Panc1 (cell line): ENCODE results near the gene CCDC9. TPM values are rescaled to one million over a fixed set of nuclear protein-coding genes. Genes with fewer than 3 reads are reported as not detected.

ENCODE experiments used
- ATAC-seq: fragments of 200-7000 bp; cut with Tn5 transposase; 2 replicates; pipeline ENCODE4 v1.9.1; 2020; ENCODE audit warnings: mild to moderate bottlenecking, moderate library complexity
- BruUV-seq: library from RNA; stranded (reverse); fragments of 400-500 nt; replicated peaks from 2 replicates; lab custom pipeline; 2021; lab: Mats Ljungman, UMichigan
- CTCF ChIA-PET: fragments of 300-600 bp; sonication (Branson Sonifier 250); formaldehyde crosslinking; loops from one replicate; lab custom pipeline; 2022; ENCODE audit warnings: antibody characterized with exemption; lab: Charles Lee
- POLR2A ChIA-PET: fragments of 300-600 bp; sonication (Branson Sonifier 250); formaldehyde crosslinking; loops from one replicate; lab custom pipeline; 2022; ENCODE audit warnings: antibody characterized with exemption; lab: Charles Lee
- DNase-seq: peaks from one replicate; pipeline ENCODE4 v3.0.0-alpha.2; 2010; ENCODE audit warnings: low read depth, low spot score
- H3K27ac ChIP-seq: 2 replicates; pipeline ENCODE4 v1.5.1; 2011; ENCODE audit warnings: mild to moderate bottlenecking, low read length, inconsistent platforms
- H3K27me3 ChIP-seq: fragments of 200-500 bp; sonication (Bioruptor generic); 2 replicates; pipeline ENCODE4 v1.6.0; 2014; ENCODE audit warnings: low read length, inconsistent platforms; ENCODE audit not compliant: control insufficient read depth, insufficient read depth
- H3K36me3 ChIP-seq: fragments of 200-500 bp; sonication (Bioruptor generic); 2 replicates; pipeline ENCODE4 v1.5.1; 2014; ENCODE audit warnings: inconsistent platforms, mild to moderate bottlenecking, low read length, moderate library complexity; ENCODE audit not compliant: control insufficient read depth, insufficient read depth
- H3K4me1 ChIP-seq: 2 replicates; pipeline ENCODE4 v1.5.1; 2011; ENCODE audit warnings: inconsistent platforms, mild to moderate bottlenecking, low read length, moderate library complexity; ENCODE audit not compliant: control insufficient read depth, insufficient read depth
- H3K4me3 ChIP-seq, 2 experiments: 2 replicates each; pipeline ENCODE4 v1.5.1; 2011 to 2012; ENCODE audit warnings: low read depth in 2 of 2, low read length in 2 of 2, mild to moderate bottlenecking in 2 of 2, inconsistent platforms in 1 of 2, moderate library complexity in 1 of 2
- H3K9me3 ChIP-seq: fragments of 200-500 bp; sonication (Bioruptor generic); 2 replicates; pipeline ENCODE4 v1.5.1; 2014; ENCODE audit warnings: low read depth, mild to moderate bottlenecking, inconsistent platforms, low read length, moderate library complexity; ENCODE audit not compliant: control insufficient read depth, insufficient read depth
- CTCF ChIP-seq: fragments of 450-650 bp; IDR thresholded peaks from 2 replicates; pipeline ENCODE4 v1.5.1; 2017; ENCODE audit warnings: mild to moderate bottlenecking
- POLR2AphosphoS5 ChIP-seq: IDR thresholded peaks from 2 replicates; pipeline ENCODE4 v1.6.1; 2012; ENCODE audit warnings: mild to moderate bottlenecking, low read depth, low read length, moderate library complexity
- REST ChIP-seq, 2 experiments: IDR thresholded peaks; 2 replicates each; pipeline ENCODE4 v1.6.1; 2011 to 2012; ENCODE audit warnings: low read depth in 2 of 2, control low read depth in 1 of 2, low read length in 1 of 2, mild to moderate bottlenecking in 1 of 2, moderate library complexity in 1 of 2; ENCODE audit not compliant: insufficient read depth in 1 of 2
- SIN3A ChIP-seq: IDR thresholded peaks from 2 replicates; pipeline ENCODE4 v1.6.1; 2012; ENCODE audit warnings: low read depth, mild to moderate bottlenecking, low read length, moderate library complexity, borderline replicate concordance; ENCODE audit not compliant: insufficient read depth
- TCF7L2 ChIP-seq: IDR thresholded peaks from 2 replicates; pipeline ENCODE4 v1.6.1; 2011; ENCODE audit warnings: mild to moderate bottlenecking, low read depth, low read length, inconsistent platforms
- in situ Hi-C: cut with HindIII; loops from 2 replicates; pipeline ENCODE4 v1.10.0; 2016; ENCODE audit warnings: low sequenced_read_pairs, low pct_unique_long_range_greater_than_20kb
- intact Hi-C: fragments of 100-400 bp; cut with micrococcal nuclease; formaldehyde crosslinking; loops from one replicate; pipeline ENCODE4 v1.10.0; 2022; ENCODE audit not compliant: unreplicated experiment
- total RNA-seq: library from RNA; stranded (reverse); gene quantifications from one replicate; pipeline ENCODE4 v1.2.1, GENCODE V29; 2021; ENCODE audit not compliant: unreplicated experiment

Gene CCDC9
- total RNA-seq, 1 experiment from 2014 or later: 29.2 TPM

- H3K27me3 ChIP-seq: no peaks in the 10 kb centered on the region
- no peaks in the 10 kb centered on the region for H3K9me3 ChIP-seq
- no peak for TF ChIP-seq TCF7L2
- no peak; the same call in 1 of the 2 replicates for TF ChIP-seq POLR2AphosphoS5
- no peak for DNase-seq
- ATAC-seq: peak; percentile 60
- CTCF ChIA-PET: interaction anchor here (1.4 kb wide), 1 partner anchor 17 kb away, joined by 5 read pairs; no protein-coding TSS in a partner anchor
- TSS peak; percentile 96 for BruUV-seq
- no peaks in the 10 kb centered on the region; the same call in 1 of the 2 replicates for H3K36me3 ChIP-seq
- in situ Hi-C loops (no loop called here), intact Hi-C loops (loop anchor here (10.0 kb wide), 1 partner anchor 182 kb away; the partner anchor contains the start of gene TMEM160)
- H3K27ac ChIP-seq: peak overlapping the region; percentile 95
- peaks cover 18% of the 10 kb centered on the region for H3K4me1 ChIP-seq
- peak overlapping the region; percentile 65 to 78 for H3K4me3 ChIP-seq
- POLR2A ChIA-PET: interaction anchor here (0.6 to 1.1 kb wide), 3 partner anchors 12 to 16 kb away, joined by 4 to 5 read pairs (median 5); no protein-coding TSS in a partner anchor
Observed at GRCh38 chr19:47226426-47227351, 29.6 kb upstream of the CCDC9 start.

- ChIA-PET CTCF (no interaction called here), POLR2A (interaction anchor here (0.7 kb wide), 2 partner anchors 13 to 102 kb away, joined by 3 to 5 read pairs; no protein-coding TSS in a partner anchor)
- peak overlapping the region; percentile 95 for H3K27ac ChIP-seq
- peaks cover 20% of the 10 kb centered on the region for H3K4me1 ChIP-seq
- peak overlapping the region; percentile 65 to 78 for H3K4me3 ChIP-seq
- DNase-seq (no peak), ATAC-seq (peak; percentile 67)
- BruUV-seq: no TSS peak
- peak; percentile 10; the same call in 1 of the 2 replicates for TF ChIP-seq POLR2AphosphoS5
- no peak for TF ChIP-seq CTCF
- no peak for TF ChIP-seq TCF7L2
- no peak for TF ChIP-seq REST (IDR thresholded peaks at IDR 0.05; ENCODE audit: insufficient read depth in 1 of 2, low read depth in 2 of 2, low read length in 1 of 2)
- peak; percentile 29; the same call in 1 of the 2 replicates for TF ChIP-seq SIN3A
- no peaks in the 10 kb centered on the region for H3K9me3 ChIP-seq
- in situ Hi-C loops (no loop called here), intact Hi-C loops (loop anchor here (10.0 kb wide), 1 partner anchor 183 kb away; the partner anchor contains the start of gene TMEM160)
- H3K36me3 ChIP-seq: no peaks in the 10 kb centered on the region; the same call in 1 of the 2 replicates
- no peaks in the 10 kb centered on the region for H3K27me3 ChIP-seq
Observed at GRCh38 chr19:47227352-47228167, 28.8 kb upstream of the CCDC9 start.
